ENCODE measurements around the gene NAV2.

The NAV2 gene

DNA sequence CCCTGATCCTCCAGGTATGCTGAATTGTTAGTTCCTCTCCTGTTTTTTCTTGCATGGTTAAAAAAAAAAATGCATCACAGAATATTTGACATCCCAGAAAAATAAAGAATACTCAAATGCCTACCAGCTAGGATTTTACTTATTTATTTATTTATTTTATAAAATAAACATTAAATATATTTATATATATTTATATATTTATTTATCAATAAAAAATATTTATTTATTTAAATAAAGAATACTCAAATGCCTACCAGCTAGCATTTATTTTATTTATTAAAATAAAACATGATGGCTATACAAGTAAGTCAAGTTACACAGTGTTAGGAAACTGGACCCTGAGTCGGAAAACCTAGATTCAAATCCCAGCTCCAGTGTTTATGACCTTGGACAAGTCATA is 164.1 kb downstream of the NAV2 start:
- Histone ChIP-seq H3K36me3 (peaks cover 21 to 45% (median 31%) of the 10 kb centered on the region in 3 donors), H3K27me3 (no peaks in the 10 kb centered on the region), H3K4me3 (no peak overlapping the region), H3K27ac (no peak overlapping the region), H3K9me3 (no peaks in the 10 kb centered on the region), H3K4me1 (peaks cover 0 to 49% (median 33%) of the 10 kb centered on the region in 4 donors)
- TF ChIP-seq, protein P1, sequence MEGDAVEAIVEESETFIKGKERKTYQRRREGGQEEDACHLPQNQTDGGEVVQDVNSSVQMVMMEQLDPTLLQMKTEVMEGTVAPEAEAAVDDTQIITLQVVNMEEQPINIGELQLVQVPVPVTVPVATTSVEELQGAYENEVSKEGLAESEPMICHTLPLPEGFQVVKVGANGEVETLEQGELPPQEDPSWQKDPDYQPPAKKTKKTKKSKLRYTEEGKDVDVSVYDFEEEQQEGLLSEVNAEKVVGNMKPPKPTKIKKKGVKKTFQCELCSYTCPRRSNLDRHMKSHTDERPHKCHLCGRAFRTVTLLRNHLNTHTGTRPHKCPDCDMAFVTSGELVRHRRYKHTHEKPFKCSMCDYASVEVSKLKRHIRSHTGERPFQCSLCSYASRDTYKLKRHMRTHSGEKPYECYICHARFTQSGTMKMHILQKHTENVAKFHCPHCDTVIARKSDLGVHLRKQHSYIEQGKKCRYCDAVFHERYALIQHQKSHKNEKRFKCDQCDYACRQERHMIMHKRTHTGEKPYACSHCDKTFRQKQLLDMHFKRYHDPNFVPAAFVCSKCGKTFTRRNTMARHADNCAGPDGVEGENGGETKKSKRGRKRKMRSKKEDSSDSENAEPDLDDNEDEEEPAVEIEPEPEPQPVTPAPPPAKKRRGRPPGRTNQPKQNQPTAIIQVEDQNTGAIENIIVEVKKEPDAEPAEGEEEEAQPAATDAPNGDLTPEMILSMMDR (IDR thresholded peaks at IDR 0.05), result no peak
- intact Hi-C loops (cut with DNase I; ENCODE audit: low total_unique reads), result no loop called here
- no peak for DNase-seq

DNA sequence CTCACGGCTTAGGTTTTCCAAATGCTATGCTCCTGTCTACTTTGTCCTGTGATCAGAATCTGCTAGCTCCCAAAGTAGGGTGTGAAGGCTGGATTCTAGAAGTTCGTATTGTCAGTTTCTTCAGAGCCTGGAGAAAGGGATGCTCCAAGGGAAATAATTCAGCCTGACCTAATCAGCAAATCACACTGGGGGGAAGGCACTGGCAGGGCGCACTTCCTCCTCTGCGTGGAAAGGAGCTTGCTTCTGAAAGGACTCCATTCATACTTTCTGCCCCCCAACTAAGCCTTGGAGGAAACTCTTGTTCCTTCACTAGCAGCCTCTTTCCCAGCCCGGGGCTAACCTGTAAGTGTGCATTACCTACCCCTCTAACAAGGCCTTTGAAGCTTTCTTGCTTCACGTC is 165.9 kb downstream of the NAV2 start:
- intact Hi-C loops (cut with DNase I; ENCODE audit: low total_unique reads), result no loop called here
- peaks cover 38 to 57% (median 40%) of the 10 kb centered on the region in 3 donors for H3K36me3 ChIP-seq
- no peak overlapping the region for H3K4me3 ChIP-seq
- no peaks in the 10 kb centered on the region for H3K27me3 ChIP-seq
- no peak for DNase-seq
- peaks cover 0 to 34% (median 26%) of the 10 kb centered on the region in 4 donors for H3K4me1 ChIP-seq
- TF ChIP-seq, protein P1 (IDR thresholded peaks at IDR 0.05), result no peak
- peak overlapping the region in 1 of 2 donors; percentile 4 for H3K27ac ChIP-seq
- H3K9me3 ChIP-seq, result no peaks in the 10 kb centered on the region

DNA sequence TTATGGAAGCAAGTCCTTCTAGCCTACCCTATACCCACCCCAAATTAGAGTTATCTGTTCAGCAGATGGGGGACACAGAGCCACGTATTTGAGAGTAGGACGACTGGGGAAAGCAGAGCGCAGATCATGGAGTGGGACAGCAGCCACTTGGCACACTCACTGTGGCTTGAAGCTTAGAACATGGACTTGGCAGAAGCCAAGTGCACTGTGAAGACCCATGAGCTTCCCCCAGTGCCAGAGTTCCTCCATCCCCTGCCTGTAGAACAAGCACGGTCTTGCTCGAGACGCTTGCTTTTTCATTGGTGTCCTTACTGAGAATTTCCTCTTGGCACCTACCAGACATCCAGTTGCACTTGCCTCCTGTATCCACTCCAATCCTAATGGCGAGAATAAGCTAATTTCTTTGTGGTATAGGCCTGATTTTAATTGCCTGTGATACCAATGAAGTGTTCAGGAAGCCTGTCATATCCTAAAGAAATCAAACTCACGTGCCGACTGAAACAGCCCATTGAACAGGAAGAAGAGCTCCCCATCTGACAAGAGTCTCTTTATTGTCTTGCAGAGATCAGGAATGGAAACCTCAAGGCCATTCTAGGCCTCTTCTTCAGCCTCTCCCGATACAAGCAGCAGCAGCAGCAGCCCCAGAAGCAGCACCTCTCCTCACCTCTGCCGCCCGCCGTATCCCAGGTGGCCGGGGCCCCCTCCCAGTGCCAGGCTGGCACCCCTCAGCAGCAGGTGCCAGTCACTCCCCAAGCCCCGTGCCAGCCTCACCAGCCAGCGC is 166.9 kb downstream of the NAV2 start:
- Histone ChIP-seq H3K27me3 (no peaks in the 10 kb centered on the region), H3K4me1 (peaks cover 0 to 25% (median 22%) of the 10 kb centered on the region in 4 donors), H3K27ac (no peak overlapping the region), H3K9me3 (no peaks in the 10 kb centered on the region), H3K36me3 (peaks cover 47 to 62% (median 48%) of the 10 kb centered on the region in 3 donors), H3K4me3 (no peak overlapping the region)
- TF ChIP-seq, protein P1 (IDR thresholded peaks at IDR 0.05), result no peak
- intact Hi-C loops (cut with DNase I; ENCODE audit: low total_unique reads), result loop anchor here (10.0 kb wide), 1 partner anchor 105 kb away; no protein-coding TSS in a partner anchor
- no peak for DNase-seq

DNA sequence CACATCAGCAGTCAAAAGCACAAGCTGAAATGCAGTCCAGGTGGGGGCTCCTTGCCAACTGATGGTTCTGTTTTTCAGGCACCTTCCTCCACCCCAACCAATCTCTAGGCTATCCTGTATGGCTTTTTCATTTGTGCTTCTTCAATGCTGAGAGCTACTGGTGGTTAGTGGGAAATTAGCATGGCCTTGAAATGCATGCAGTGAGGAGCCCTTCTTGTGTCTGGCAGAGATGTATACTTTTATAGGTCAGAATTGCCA is 167.4 kb downstream of the NAV2 start:
- no peaks in the 10 kb centered on the region for H3K9me3 ChIP-seq
- TF ChIP-seq, protein P1 (IDR thresholded peaks at IDR 0.05), result no peak
- peaks cover 52 to 63% (median 53%) of the 10 kb centered on the region in 3 donors for H3K36me3 ChIP-seq
- DNase-seq, result no peak
- intact Hi-C loops (cut with DNase I; ENCODE audit: low total_unique reads), result loop anchor here (10.0 kb wide), 1 partner anchor 105 kb away; no protein-coding TSS in a partner anchor
- H3K4me1 ChIP-seq, result peaks cover 0 to 25% (median 22%) of the 10 kb centered on the region in 4 donors
- H3K27ac ChIP-seq, result no peak overlapping the region
- H3K4me3 ChIP-seq, result no peak overlapping the region
- no peaks in the 10 kb centered on the region for H3K27me3 ChIP-seq

DNA sequence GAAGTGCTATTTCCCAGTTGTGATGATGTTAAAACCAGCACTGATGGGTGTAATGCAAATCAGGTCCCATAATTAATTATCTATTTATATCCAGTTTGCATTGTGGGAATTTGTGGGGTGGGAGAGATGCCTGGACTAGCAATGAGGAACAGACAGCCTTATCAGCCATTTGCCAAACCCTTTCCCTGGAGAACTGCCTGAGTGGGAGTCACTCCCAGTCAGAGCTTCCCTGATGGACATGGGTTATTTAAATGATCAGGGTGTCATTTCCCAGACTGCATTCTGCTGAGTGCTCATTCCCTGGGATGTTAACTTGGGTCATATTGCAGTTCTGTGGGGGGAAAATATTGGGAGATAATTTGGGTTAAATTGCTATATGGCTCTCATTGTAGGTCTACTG is 168.5 kb downstream of the NAV2 start:
- Histone ChIP-seq H3K27ac (no peak overlapping the region), H3K4me3 (no peak overlapping the region), H3K27me3 (no peaks in the 10 kb centered on the region), H3K9me3 (no peaks in the 10 kb centered on the region), H3K36me3 (peaks cover 62 to 63% (median 62%) of the 10 kb centered on the region in 3 donors), H3K4me1 (peaks cover 0 to 25% (median 22%) of the 10 kb centered on the region in 4 donors)
- no peak for DNase-seq
- intact Hi-C loops (cut with DNase I; ENCODE audit: low total_unique reads), result loop anchor here (10.0 kb wide), 1 partner anchor 106 kb away; no protein-coding TSS in a partner anchor
- TF ChIP-seq, protein P1 (IDR thresholded peaks at IDR 0.05), result no peak
